H9 (cell line): ENCODE measurements around the gene ZFP64. TPM values are rescaled to one million over a fixed set of nuclear protein-coding genes. Genes with fewer than 3 reads are reported as not detected.
A peak's percentile ranks its signal among the peaks of the same experiment; 100 is the strongest.

ENCODE experiments used
- DNase-seq: peaks from one replicate; pipeline ENCODE4 v3.0.0-alpha.2; 2017
- H2AFZ ChIP-seq: one replicate; pipeline ENCODE4 v1.6.1; 2013; ENCODE audit warnings: mild to moderate bottlenecking, low read length, control low read depth, moderate library complexity
- H2AK5ac ChIP-seq: 2 replicates; pipeline ENCODE4 v1.6.1; 2013; ENCODE audit warnings: low read length, control low read depth, mixed read lengths; ENCODE audit not compliant: insufficient read length
- H2BK120ac ChIP-seq: one replicate; pipeline ENCODE4 v1.6.1; 2013; ENCODE audit warnings: low read depth, mild to moderate bottlenecking, low read length, control low read depth, inconsistent platforms; ENCODE audit not compliant: poor library complexity, severe bottlenecking
- H2BK12ac ChIP-seq: 2 replicates; pipeline ENCODE4 v1.6.1; 2013; ENCODE audit warnings: low read length, control low read depth, mixed read lengths, low read depth; ENCODE audit not compliant: insufficient read length
- H2BK15ac ChIP-seq: 2 replicates; pipeline ENCODE4 v1.6.1; 2013; ENCODE audit warnings: low read depth, low read length, control low read depth
- H2BK20ac ChIP-seq: one replicate; pipeline ENCODE4 v1.6.1; 2013; ENCODE audit warnings: low read depth, mild to moderate bottlenecking, low read length, control low read depth, inconsistent platforms; ENCODE audit not compliant: poor library complexity, severe bottlenecking
- H2BK5ac ChIP-seq: 2 replicates; pipeline ENCODE4 v1.6.1; 2013; ENCODE audit warnings: low read length, control low read depth, mixed read lengths; ENCODE audit not compliant: insufficient read length
- H3K14ac ChIP-seq: 2 replicates; pipeline ENCODE4 v1.6.1; 2013; ENCODE audit warnings: low read length, control low read depth; ENCODE audit not compliant: insufficient read depth
- H3K18ac ChIP-seq: 2 replicates; pipeline ENCODE4 v1.6.1; 2013; ENCODE audit warnings: low read depth, mild to moderate bottlenecking, mixed read lengths, low read length, control low read depth; ENCODE audit not compliant: insufficient read length
- H3K23ac ChIP-seq: 2 replicates; pipeline ENCODE4 v1.6.1; 2013; ENCODE audit warnings: low read length, control low read depth, mixed read lengths, low read depth; ENCODE audit not compliant: insufficient read length
- H3K23me2 ChIP-seq: 2 replicates; pipeline ENCODE4 v1.6.1; 2013; ENCODE audit warnings: low read depth, mild to moderate bottlenecking, mixed read lengths, low read length, control low read depth; ENCODE audit not compliant: insufficient read length, poor library complexity, severe bottlenecking
- H3K27ac ChIP-seq: 2 replicates; pipeline ENCODE4 v1.5.1; 2013; ENCODE audit warnings: low read length, control low read depth, mixed read lengths, low read depth; ENCODE audit not compliant: insufficient read length
- H3K27me3 ChIP-seq: 2 replicates; pipeline ENCODE4 v1.6.1; 2013; ENCODE audit warnings: low read length, control low read depth, inconsistent platforms; ENCODE audit not compliant: insufficient read depth
- H3K4ac ChIP-seq: 2 replicates; pipeline ENCODE4 v1.6.1; 2013; ENCODE audit warnings: low read depth, mild to moderate bottlenecking, control low read depth, inconsistent platforms, low read length, moderate library complexity
- H3K4me1 ChIP-seq: 2 replicates; pipeline ENCODE4 v1.6.1; 2013; ENCODE audit warnings: low read length, control low read depth, inconsistent platforms; ENCODE audit not compliant: insufficient read depth
- H3K4me2 ChIP-seq: 2 replicates; pipeline ENCODE4 v1.6.1; 2013; ENCODE audit warnings: low read length, control low read depth, mixed read lengths; ENCODE audit not compliant: insufficient read length, insufficient read depth
- H3K56ac ChIP-seq: 2 replicates; pipeline ENCODE4 v1.6.1; 2013; ENCODE audit warnings: low read depth, mild to moderate bottlenecking, mixed read lengths, low read length, control low read depth; ENCODE audit not compliant: insufficient read length
- H3K79me1 ChIP-seq: 2 replicates; pipeline ENCODE4 v1.6.1; 2013; ENCODE audit warnings: low read depth, mild to moderate bottlenecking, moderate library complexity, low read length, control low read depth, inconsistent platforms; ENCODE audit not compliant: insufficient read depth, poor library complexity, severe bottlenecking
- H3K79me2 ChIP-seq: 2 replicates; pipeline ENCODE4 v1.6.1; 2013; ENCODE audit warnings: low read length, control low read depth, inconsistent platforms; ENCODE audit not compliant: insufficient read depth
- H3K9ac ChIP-seq: 2 replicates; pipeline ENCODE4 v1.6.1; 2013; ENCODE audit warnings: low read length, control low read depth, mixed read lengths; ENCODE audit not compliant: insufficient read length; ENCODE audit errors: extremely low read depth
- H3K9me3 ChIP-seq: one replicate; pipeline ENCODE4 v1.6.1; 2013; ENCODE audit warnings: low read depth, low read length, inconsistent platforms; ENCODE audit not compliant: control insufficient read depth
- H3T11ph ChIP-seq: one replicate; pipeline ENCODE4 v1.6.1; 2013; ENCODE audit warnings: mild to moderate bottlenecking, low read length, control low read depth, inconsistent platforms
- H4K20me1 ChIP-seq: one replicate; pipeline ENCODE4 v1.6.1; 2013; ENCODE audit not compliant: control insufficient read depth, insufficient read length, insufficient read depth
- H4K5ac ChIP-seq: 2 replicates; pipeline ENCODE4 v1.6.1; 2013; ENCODE audit warnings: low read depth, mild to moderate bottlenecking, mixed read lengths, low read length, control low read depth; ENCODE audit not compliant: insufficient read length
- H4K8ac ChIP-seq: replicated peaks from 2 replicates; pipeline ENCODE4 v1.6.1; 2013; ENCODE audit warnings: low read length, control low read depth, mixed read lengths, low read depth; ENCODE audit not compliant: insufficient read length
- H4K91ac ChIP-seq: 2 replicates; pipeline ENCODE4 v1.6.1; 2013; ENCODE audit warnings: low read depth, mild to moderate bottlenecking, moderate library complexity, mixed read lengths, low read length, control low read depth; ENCODE audit not compliant: insufficient read length
- H3K27ac Mint-ChIP-seq, 3 experiments: 2 replicates in 2 of 3; 3 replicates in 1 of 3; pipeline ENCODE4 v1.8.0; 2020 to 2021; ENCODE audit warnings: mixed read lengths in 3 of 3, mild to moderate bottlenecking in 1 of 3, moderate library complexity in 1 of 3
- H3K27me3 Mint-ChIP-seq: 2 replicates; pipeline ENCODE4 v1.8.0; 2021; ENCODE audit warnings: low read depth, mild to moderate bottlenecking, moderate library complexity, mixed read lengths
- H3K36me3 Mint-ChIP-seq, 3 experiments: 2 replicates in 2 of 3; 3 replicates in 1 of 3; pipeline ENCODE4 v1.8.0; 2020 to 2021; ENCODE audit warnings: low read depth in 3 of 3, mixed read lengths in 3 of 3; ENCODE audit not compliant: insufficient read depth in 1 of 3
- H3K4me1 Mint-ChIP-seq, 2 experiments: 2 replicates each; pipeline ENCODE4 v1.8.0; 2020; ENCODE audit warnings: mixed read lengths in 2 of 2
- H3K4me3 Mint-ChIP-seq, 2 experiments: 2 replicates in 1 of 2; 3 replicates in 1 of 2; pipeline ENCODE4 v1.8.0; 2020 to 2021; ENCODE audit warnings: mild to moderate bottlenecking in 2 of 2, mixed read lengths in 2 of 2, moderate library complexity in 1 of 2
- H3K9me3 Mint-ChIP-seq, 2 experiments: 2 replicates in 1 of 2; 3 replicates in 1 of 2; pipeline ENCODE4 v1.8.0; 2020; ENCODE audit warnings: mild to moderate bottlenecking in 2 of 2, mixed read lengths in 2 of 2, moderate library complexity in 1 of 2
- WGBS: extraction: QIAGEN DNeasy Blood & Tissue Kit; methylation state at CpG from one replicate; pipeline ENCODE4 v1.1.7; 2013; ENCODE audit warnings: missing lambda C conversion rate, low lambda C conversion rate, mixed read lengths; ENCODE audit not compliant: insufficient read length; ENCODE audit errors: extremely low coverage; 5-methylcytosine and 5-hydroxymethylcytosine counted together
- total RNA-seq: library from RNA; stranded (reverse); gene quantifications from 2 replicates; pipeline ENCODE4 v1.2.1, GENCODE V29; 2021
- TF ChIP-seq, protein P1 (sequence below): fragments of 200-600 bp; sonication (generic); conservative IDR thresholded peaks from 3 replicates; pipeline ENCODE4 v1.8.0; 2021; ENCODE audit warnings: antibody characterized with exemption, mild to moderate bottlenecking

Gene ZFP64
- total RNA-seq, 1 experiment from 2014 or later, result 29.2 TPM

DNA sequence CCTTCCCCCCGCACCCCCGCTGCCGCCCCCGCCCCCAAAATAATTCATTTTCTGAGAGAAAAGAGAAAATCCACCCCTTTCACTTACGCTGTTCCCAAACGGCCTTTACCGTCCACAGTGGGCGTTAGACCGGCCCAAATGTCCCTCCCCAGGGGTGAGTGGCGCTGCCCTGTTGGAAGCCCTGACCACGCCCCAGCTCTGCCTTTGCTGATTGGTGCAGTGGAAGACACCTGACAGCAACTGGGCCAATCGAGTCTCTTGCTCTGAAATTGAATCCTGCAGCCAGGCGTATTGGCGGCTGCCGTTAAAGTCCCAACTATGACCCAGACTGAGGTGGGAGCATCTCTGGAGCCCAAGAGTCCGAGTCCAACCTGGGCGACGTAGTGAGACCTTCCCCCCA is 15.7 kb downstream of the ZFP64 start:
- no peak overlapping the region for H3K4ac ChIP-seq
- no peaks in the 10 kb centered on the region for H3K79me1 ChIP-seq
- no peak overlapping the region for H3K9ac ChIP-seq
- no peak overlapping the region for H3K4me2 ChIP-seq
- Mint-ChIP-seq H3K4me3 (no peak overlapping the region), H3K4me1 (peaks cover 0 to 4% of the 10 kb centered on the region in 2 experiments; a peak in 1 of 4 replicates), H3K27ac (peak overlapping the region in 2 of 3 experiments; percentile 14 to 84; a peak in 1 of 7 replicates), H3K9me3 (no peaks in the 10 kb centered on the region), H3K36me3 (peaks cover 0 to 23% (median 20%) of the 10 kb centered on the region in 3 experiments; a peak in 5 of 7 replicates), H3K27me3 (no peaks in the 10 kb centered on the region)
- TF ChIP-seq, protein P1, sequence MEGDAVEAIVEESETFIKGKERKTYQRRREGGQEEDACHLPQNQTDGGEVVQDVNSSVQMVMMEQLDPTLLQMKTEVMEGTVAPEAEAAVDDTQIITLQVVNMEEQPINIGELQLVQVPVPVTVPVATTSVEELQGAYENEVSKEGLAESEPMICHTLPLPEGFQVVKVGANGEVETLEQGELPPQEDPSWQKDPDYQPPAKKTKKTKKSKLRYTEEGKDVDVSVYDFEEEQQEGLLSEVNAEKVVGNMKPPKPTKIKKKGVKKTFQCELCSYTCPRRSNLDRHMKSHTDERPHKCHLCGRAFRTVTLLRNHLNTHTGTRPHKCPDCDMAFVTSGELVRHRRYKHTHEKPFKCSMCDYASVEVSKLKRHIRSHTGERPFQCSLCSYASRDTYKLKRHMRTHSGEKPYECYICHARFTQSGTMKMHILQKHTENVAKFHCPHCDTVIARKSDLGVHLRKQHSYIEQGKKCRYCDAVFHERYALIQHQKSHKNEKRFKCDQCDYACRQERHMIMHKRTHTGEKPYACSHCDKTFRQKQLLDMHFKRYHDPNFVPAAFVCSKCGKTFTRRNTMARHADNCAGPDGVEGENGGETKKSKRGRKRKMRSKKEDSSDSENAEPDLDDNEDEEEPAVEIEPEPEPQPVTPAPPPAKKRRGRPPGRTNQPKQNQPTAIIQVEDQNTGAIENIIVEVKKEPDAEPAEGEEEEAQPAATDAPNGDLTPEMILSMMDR, result no peak
- no peaks in the 10 kb centered on the region for H4K20me1 ChIP-seq
- no peak overlapping the region for H3K27ac ChIP-seq
- H2BK5ac ChIP-seq, result no peak overlapping the region
- H3T11ph ChIP-seq, result no peak overlapping the region
- H4K5ac ChIP-seq, result no peak overlapping the region
- H2BK12ac ChIP-seq, result no peak overlapping the region
- no peak overlapping the region for H3K14ac ChIP-seq
- no peaks in the 10 kb centered on the region for H3K27me3 ChIP-seq
- H3K4me1 ChIP-seq, result no peaks in the 10 kb centered on the region
- no peak overlapping the region for H3K18ac ChIP-seq
- no peak overlapping the region for H2BK120ac ChIP-seq
- H3K56ac ChIP-seq, result no peak overlapping the region
- H3K79me2 ChIP-seq, result no peaks in the 10 kb centered on the region
- H2BK20ac ChIP-seq, result no peak overlapping the region
- H2AFZ ChIP-seq, result no peak overlapping the region
- no peak overlapping the region for H3K23ac ChIP-seq
- H3K23me2 ChIP-seq, result no peaks in the 10 kb centered on the region
- no peak overlapping the region for H4K8ac ChIP-seq
- no peak overlapping the region for H2AK5ac ChIP-seq
- no peaks in the 10 kb centered on the region for H3K9me3 ChIP-seq
- no peak overlapping the region for H2BK15ac ChIP-seq
- no peak overlapping the region for H4K91ac ChIP-seq
- no peak for DNase-seq
- WGBS, result no CpG with 5 or more reads among the region's 18 CpGs
